Choroid plexus epithelial cell (primary cell): ENCODE measurements around the gene ZSWIM6.

Experiments used
- DNase-seq: peaks from one replicate; pipeline ENCODE4 v3.0.0-alpha.2; 2010; ENCODE audit warnings: low read depth
- H3K4me3 ChIP-seq: 2 replicates; pipeline ENCODE4 v1.5.1; 2011; ENCODE audit warnings: low read depth, mild to moderate bottlenecking, control low read depth, low read length, moderate library complexity
- TF ChIP-seq, protein P1 (sequence below): conservative IDR thresholded peaks from 2 replicates; pipeline ENCODE4 v1.5.1; 2011; ENCODE audit warnings: low read depth, mild to moderate bottlenecking, control low read depth, inconsistent platforms, low read length, moderate library complexity

The ZSWIM6 gene

DNA sequence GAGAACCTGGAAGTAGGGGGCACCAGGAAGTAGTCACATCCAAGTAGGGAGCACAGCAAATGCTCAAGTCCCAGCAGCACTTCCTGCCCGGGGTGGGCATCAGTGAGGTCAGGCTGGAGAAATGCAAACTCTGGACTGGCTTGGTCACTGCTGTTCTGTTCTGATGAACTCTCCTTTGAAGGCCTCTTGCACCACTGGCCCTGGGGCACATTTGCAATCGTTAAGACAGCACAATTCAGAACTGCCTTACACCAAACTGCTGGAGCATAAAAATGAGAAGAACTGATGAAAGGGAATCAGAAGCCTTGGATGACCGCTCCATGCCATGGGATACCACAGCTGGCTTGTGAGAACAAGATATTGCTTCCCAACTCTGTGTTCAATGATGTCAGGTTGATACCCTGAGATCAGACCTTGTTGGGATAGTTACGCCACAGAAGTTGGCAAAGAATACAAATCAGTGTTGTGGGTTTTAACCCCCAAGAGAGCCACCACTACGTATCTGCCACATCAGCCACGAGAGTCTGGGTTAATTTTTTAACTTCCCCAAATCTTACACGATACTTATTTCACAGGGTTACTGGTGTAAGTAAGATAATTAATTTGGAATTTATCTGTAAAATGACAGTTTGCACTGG is 42.3 kb upstream of the ZSWIM6 start:
- DNase-seq, result no peak
- H3K4me3 ChIP-seq, result no peak overlapping the region
- TF ChIP-seq, protein P1, sequence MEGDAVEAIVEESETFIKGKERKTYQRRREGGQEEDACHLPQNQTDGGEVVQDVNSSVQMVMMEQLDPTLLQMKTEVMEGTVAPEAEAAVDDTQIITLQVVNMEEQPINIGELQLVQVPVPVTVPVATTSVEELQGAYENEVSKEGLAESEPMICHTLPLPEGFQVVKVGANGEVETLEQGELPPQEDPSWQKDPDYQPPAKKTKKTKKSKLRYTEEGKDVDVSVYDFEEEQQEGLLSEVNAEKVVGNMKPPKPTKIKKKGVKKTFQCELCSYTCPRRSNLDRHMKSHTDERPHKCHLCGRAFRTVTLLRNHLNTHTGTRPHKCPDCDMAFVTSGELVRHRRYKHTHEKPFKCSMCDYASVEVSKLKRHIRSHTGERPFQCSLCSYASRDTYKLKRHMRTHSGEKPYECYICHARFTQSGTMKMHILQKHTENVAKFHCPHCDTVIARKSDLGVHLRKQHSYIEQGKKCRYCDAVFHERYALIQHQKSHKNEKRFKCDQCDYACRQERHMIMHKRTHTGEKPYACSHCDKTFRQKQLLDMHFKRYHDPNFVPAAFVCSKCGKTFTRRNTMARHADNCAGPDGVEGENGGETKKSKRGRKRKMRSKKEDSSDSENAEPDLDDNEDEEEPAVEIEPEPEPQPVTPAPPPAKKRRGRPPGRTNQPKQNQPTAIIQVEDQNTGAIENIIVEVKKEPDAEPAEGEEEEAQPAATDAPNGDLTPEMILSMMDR, result no peak

- TF ChIP-seq, protein P1, result no peak
Measured at GRCh38 chr5:61290791-61291210, 41.3 kb upstream of the ZSWIM6 start.

GRCh38 chr5:61292062-61292657 is 39.9 kb upstream of the ZSWIM6 start:
- DNase-seq, result no peak
- H3K4me3 ChIP-seq, result no peak overlapping the region
- TF ChIP-seq, protein P1, result no peak

More at GRCh38 chr5:61290791-61291210, 41.3 kb upstream of the ZSWIM6 start:
- no peak overlapping the region for H3K4me3 ChIP-seq
- no peak for DNase-seq

DNA sequence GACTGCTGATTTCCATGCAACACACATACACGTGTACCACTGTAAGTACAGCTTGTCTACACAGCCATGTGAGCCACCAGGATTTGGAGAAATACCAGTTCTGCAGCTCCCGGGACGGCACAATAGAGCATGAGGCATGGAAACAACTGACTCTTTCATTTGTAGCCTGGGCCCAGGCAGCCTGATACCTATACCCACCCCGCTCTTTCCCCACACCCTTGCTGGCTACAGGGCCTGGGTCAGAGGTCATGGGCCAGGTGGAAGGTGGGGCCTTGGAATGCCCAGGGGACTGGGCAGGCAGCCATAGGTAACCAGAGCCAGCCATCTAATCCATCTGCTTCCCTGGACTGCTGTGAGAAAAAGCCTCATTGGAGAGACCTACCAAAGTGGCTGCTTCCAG is 39.0 kb upstream of the ZSWIM6 start:
- DNase-seq, result no peak
- no peak overlapping the region for H3K4me3 ChIP-seq
- TF ChIP-seq, protein P1, result no peak

DNA sequence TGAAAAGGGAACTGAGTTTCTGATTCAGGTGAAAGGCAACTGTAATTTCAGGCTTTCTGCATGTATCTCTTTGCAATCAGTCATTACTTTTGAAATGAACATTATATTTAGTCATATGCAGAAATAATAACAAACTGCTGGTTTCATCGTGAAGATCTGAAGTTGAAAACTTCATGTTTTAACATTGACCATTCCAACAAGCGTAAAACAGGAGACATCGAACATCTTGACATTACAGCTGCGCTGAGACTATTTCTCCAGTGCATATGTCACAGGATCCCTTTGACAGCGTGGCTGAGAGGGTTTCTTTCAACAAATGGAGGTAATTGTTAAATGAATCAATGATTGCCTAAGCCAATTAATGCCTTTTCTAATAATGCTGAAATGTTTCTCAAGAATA is 38.2 kb upstream of the ZSWIM6 start:
- DNase-seq, result no peak
- H3K4me3 ChIP-seq, result no peak overlapping the region
- TF ChIP-seq, protein P1, result no peak

DNA sequence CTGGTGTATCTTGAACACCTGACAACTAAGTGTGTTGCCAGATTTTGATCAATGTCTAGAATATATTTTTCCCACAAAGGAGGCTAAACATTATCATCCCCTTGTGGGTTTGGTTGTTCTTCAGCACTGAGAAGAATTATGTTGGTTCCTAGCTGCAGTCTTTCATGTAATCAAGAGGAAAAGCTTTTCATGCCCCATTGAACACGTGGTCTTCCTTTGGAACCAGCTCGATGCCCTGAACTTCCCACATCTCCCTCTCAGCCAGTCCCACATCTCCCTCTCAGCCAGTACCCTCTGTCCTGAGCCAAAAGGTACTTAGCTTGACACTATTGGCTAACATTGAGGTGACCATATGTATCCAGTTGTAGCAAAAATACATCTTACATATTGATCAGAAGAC is 36.7 kb upstream of the ZSWIM6 start:
- no peak overlapping the region for H3K4me3 ChIP-seq
- TF ChIP-seq, protein P1, result no peak
- no peak for DNase-seq

DNA sequence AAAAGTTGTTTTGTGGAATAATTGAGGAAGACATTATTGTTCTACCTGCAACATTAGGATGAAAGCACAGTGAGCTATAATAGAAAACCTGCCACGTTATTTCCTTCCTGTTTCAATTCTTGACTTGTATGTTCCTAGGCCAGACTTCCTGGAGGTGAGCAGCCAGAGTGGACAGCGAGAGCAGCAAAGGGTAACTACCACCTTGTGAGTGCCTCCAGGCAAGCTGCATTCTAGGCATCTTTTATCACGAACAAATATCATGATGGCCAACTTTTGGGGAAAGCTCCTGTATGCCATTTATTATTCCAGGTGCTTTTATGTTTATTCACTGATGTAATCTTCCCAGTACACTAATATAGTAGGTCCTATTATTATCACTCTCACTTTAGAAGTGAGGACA is 34.0 kb upstream of the ZSWIM6 start:
- TF ChIP-seq, protein P1, result no peak
- DNase-seq, result no peak
- no peak overlapping the region for H3K4me3 ChIP-seq
